Loucy (cell line): ENCODE results near the gene C2CD4D.

Experiments
- CTCF ChIP-seq: fragments of 200-600 bp; sonication (generic); conservative IDR thresholded peaks from 2 replicates; pipeline ENCODE4 v1.5.1; 2014; ENCODE audit warnings: mild to moderate bottlenecking, antibody characterized with exemption, low read length
- EZH2phosphoT487 ChIP-seq: fragments of 200-600 bp; IDR thresholded peaks from 2 replicates; pipeline ENCODE4 v1.6.1; 2018; ENCODE audit warnings: antibody characterized with exemption, mild to moderate bottlenecking, moderate library complexity, borderline replicate concordance

- TF ChIP-seq EZH2phosphoT487 (no peak), CTCF (no peak)
Observed at GRCh38 chr1:151846686-151847237, 7.1 kb upstream of the C2CD4D start.
